ENCODE measurements around the gene CDK15.

DNA sequence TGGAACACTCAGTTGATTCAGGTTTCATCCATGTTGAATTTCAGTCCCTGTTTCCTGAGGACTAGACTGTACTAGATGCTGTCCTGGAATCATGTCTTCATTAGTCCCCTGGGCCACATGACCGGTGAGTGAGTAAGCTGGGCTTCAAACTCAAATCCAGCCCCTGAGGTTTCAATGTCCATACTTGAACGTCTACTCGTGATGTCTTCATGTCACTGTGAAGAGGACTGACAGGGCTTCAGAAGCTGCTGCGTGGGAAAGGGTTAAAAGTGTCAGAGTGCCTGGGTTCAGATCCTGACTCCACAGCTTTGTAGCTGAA lies 101.2 kb downstream of the CDK15 start:
- TF ChIP-seq POLR2AphosphoS5 (IDR thresholded peaks at IDR 0.05; ENCODE audit: borderline replicate concordance, low read depth, low read length): no peak
- TF ChIP-seq EZH2 (IDR thresholded peaks at IDR 0.05): no peak
- TF ChIP-seq FOXP2 (optimal IDR thresholded peaks at IDR 0.05; ENCODE audit: control extremely low read depth, extremely low read length, insufficient read depth): no peak
